Fibroblast of lung (primary cell): Measurements from ENCODE around the gene POLR3E.
"Not testable (repeated sequence)": the region's sequence is repeated elsewhere in the genome, so short reads cannot be mapped to it uniquely, and the experiment has no call there.

Experiments used
- EZH2 ChIP-seq: IDR thresholded peaks from 2 replicates; pipeline ENCODE4 v1.5.1; 2012; ENCODE audit warnings: low read length, control low read depth, mild to moderate bottlenecking; ENCODE audit errors: missing control alignments
- TF ChIP-seq, protein P1 (sequence below), 2 donors: IDR thresholded peaks in 1 of 2; conservative IDR thresholded peaks in 1 of 2; 1 replicate in 1 of 2; 2 replicates in 1 of 2; pipeline ENCODE4 v1.5.1; 2011 to 2012; ENCODE audit warnings: low read length in 2 of 2, control low read depth in 1 of 2, inconsistent platforms in 1 of 2, low read depth in 1 of 2, mild to moderate bottlenecking in 1 of 2

DNA sequence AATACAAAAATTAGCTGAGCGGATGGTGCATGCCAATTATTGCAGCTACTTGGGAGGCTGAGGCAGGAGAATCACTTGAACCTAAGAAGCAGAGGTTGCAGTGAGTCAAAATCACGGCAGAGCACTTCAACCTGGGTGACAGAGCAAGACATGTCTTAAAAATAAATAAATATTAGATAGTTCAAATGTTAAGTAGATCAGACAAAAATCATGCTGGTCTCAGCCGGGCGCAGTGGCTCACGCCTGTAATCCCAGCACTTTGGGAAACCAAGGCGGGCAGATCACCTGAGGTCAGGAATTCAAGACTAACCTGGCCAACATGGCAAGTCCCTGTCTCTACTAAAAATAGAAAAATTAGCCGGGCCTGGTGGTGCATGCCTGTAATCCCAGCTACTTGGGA, 4.2 kb downstream of the POLR3E start:
- TF ChIP-seq, protein P1, sequence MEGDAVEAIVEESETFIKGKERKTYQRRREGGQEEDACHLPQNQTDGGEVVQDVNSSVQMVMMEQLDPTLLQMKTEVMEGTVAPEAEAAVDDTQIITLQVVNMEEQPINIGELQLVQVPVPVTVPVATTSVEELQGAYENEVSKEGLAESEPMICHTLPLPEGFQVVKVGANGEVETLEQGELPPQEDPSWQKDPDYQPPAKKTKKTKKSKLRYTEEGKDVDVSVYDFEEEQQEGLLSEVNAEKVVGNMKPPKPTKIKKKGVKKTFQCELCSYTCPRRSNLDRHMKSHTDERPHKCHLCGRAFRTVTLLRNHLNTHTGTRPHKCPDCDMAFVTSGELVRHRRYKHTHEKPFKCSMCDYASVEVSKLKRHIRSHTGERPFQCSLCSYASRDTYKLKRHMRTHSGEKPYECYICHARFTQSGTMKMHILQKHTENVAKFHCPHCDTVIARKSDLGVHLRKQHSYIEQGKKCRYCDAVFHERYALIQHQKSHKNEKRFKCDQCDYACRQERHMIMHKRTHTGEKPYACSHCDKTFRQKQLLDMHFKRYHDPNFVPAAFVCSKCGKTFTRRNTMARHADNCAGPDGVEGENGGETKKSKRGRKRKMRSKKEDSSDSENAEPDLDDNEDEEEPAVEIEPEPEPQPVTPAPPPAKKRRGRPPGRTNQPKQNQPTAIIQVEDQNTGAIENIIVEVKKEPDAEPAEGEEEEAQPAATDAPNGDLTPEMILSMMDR (conservative IDR thresholded peaks at IDR 0.05 in 1 of 2, IDR thresholded peaks at IDR 0.05 in 1 of 2; ENCODE audit: low read depth in 1 of 2, low read length in 2 of 2), result not testable (repeated sequence)
- not testable (repeated sequence) for TF ChIP-seq EZH2
